Left ventricle myocardium inferior (tissue), 1 donor: ENCODE measurements around the gene CLEC19A. TPM values are rescaled to one million over a fixed set of nuclear protein-coding genes. Genes with fewer than 3 reads are reported as not detected.

Experiments used
- DNase-seq: peaks from one replicate; pipeline ENCODE4 v3.0.0-alpha.2; 2020
- H3K27ac ChIP-seq: fragments of 200-600 bp; replicated peaks from 2 replicates; pipeline ENCODE4 v1.8.0; 2021
- H3K27me3 ChIP-seq: fragments of 200-600 bp; 2 replicates; pipeline ENCODE4 v1.8.0; 2021; ENCODE audit warnings: low read depth
- H3K36me3 ChIP-seq: fragments of 200-600 bp; 2 replicates; pipeline ENCODE4 v1.8.0; 2021
- H3K4me1 ChIP-seq: fragments of 200-600 bp; 2 replicates; pipeline ENCODE4 v1.8.0; 2021
- H3K4me3 ChIP-seq: fragments of 200-600 bp; 2 replicates; pipeline ENCODE4 v1.8.0; 2021; ENCODE audit warnings: mild to moderate bottlenecking, moderate library complexity
- H3K9me3 ChIP-seq: fragments of 200-600 bp; replicated peaks from 2 replicates; pipeline ENCODE4 v1.8.0; 2021
- CTCF ChIP-seq: fragments of 200-600 bp; IDR thresholded peaks from 2 replicates; pipeline ENCODE4 v1.8.0; 2021; ENCODE audit warnings: antibody characterized with exemption, mild to moderate bottlenecking, borderline replicate concordance
- intact Hi-C: fragments of 100-400 bp; cut with micrococcal nuclease; formaldehyde crosslinking; loops from one replicate; pipeline ENCODE4 v1.11.0; 2022
- total RNA-seq: library from RNA; stranded (reverse); fragmentation: NEBNext Ultra II Directional; extraction: Animal tissue kit (Norgen Biotek cat#: 25700); gene quantifications from one replicate; pipeline ENCODE4 v1.2.1, GENCODE V29; 2021
- donor health status: DM: no; HTN: yes; CAD: no; lungs with severe emphysema.

The CLEC19A gene
- total RNA-seq, 1 donor from 2014 or later, result not detected

DNA sequence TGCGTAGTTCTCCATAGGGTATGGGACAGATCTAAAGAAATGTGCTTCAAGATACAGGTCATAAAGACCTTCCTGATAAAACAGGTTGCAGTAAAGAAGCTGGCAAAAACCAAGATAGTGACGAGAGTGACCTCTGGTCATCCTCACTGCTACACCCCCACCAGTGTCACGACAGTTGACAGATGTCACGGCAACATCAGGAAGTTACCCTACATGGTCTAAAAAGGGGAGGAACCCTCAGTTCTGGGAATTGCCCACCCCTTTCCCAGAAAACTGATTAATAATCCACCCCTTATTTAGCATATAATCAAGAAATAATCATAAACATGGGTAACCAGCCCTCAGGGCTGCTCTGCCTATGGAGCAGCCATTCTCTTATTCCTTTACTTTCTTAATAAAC, 46.3 kb downstream of the CLEC19A start:
- H3K4me3 ChIP-seq, result no peak overlapping the region
- H3K36me3 ChIP-seq, result no peaks in the 10 kb centered on the region
- peaks cover 20% of the 10 kb centered on the region for H3K9me3 ChIP-seq
- DNase-seq, result no peak
- no peak for TF ChIP-seq CTCF
- no peaks in the 10 kb centered on the region for H3K4me1 ChIP-seq
- H3K27me3 ChIP-seq, result peaks cover 21% of the 10 kb centered on the region
- intact Hi-C loops, result no loop called here
- H3K27ac ChIP-seq, result no peak overlapping the region

DNA sequence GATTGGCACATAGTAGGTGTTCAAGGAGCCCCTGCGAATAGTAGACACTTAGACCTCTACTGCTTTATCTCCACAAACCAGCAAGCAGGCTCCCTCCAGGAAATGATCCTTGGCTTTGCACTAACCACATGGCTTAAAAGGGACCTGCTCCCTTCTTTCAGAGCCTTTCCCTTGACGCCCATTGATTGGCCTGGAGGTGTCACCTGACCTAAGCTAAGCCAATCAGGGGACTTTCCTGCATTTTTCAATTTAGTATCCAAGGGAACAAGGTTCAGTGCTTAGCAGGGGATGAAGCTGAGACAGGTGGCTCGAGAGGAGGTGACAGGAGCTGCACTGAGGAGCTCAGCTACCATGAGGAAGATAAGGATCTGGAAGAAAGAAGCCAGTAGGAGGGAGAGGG, 52.8 kb downstream of the CLEC19A start:
- no peaks in the 10 kb centered on the region for H3K4me1 ChIP-seq
- TF ChIP-seq CTCF, result no peak
- DNase-seq, result no peak
- H3K4me3 ChIP-seq, result no peak overlapping the region
- H3K27me3 ChIP-seq, result peaks cover 35% of the 10 kb centered on the region
- H3K27ac ChIP-seq, result no peak overlapping the region
- intact Hi-C loops, result no loop called here
- H3K9me3 ChIP-seq, result peaks cover 9% of the 10 kb centered on the region
- H3K36me3 ChIP-seq, result no peaks in the 10 kb centered on the region

DNA sequence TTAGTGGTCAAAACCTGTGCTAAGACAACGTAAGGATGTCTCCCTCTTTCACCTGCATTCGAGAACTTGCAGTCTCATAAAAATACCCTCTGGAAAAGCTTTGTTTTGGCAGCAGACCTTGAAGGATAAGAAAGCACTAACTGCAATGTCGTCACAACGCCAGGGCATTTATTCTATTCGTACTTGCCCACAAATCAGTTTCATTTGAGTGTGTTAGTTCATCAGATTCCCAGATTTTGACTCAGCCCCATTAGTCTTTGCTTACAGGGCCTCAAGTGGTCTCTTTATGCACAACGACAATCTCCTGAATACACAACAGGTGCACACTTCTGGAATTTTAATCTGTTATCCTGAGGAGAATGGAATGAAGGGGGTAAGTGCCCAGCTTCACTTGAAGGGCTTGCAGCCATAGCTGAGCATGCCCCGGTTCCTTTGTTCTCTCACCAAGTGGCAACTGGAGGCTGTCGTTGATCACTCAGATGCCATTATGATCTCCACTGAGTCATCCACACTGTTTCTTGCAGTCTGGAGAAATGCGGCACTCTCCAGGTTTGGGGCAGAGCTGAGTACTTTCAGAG, 58.8 kb downstream of the CLEC19A start:
- no peak for DNase-seq
- peaks cover 5% of the 10 kb centered on the region for H3K9me3 ChIP-seq

GRCh38 chr16:19344980-19345379, 59.4 kb downstream of the CLEC19A start:
- no peak for TF ChIP-seq CTCF
- DNase-seq, result no peak
- Histone ChIP-seq H3K27me3 (peaks cover 60% of the 10 kb centered on the region), H3K4me1 (no peaks in the 10 kb centered on the region), H3K36me3 (no peaks in the 10 kb centered on the region), H3K27ac (no peak overlapping the region), H3K4me3 (no peak overlapping the region), H3K9me3 (peaks cover 5% of the 10 kb centered on the region)
- intact Hi-C loops, result no loop called here

More for the DNA sequence above, 58.8 kb downstream of the CLEC19A start:
- intact Hi-C loops, result no loop called here
- no peak for TF ChIP-seq CTCF
- H3K27me3 ChIP-seq, result peaks cover 54% of the 10 kb centered on the region
- no peaks in the 10 kb centered on the region for H3K36me3 ChIP-seq
- no peak overlapping the region for H3K4me3 ChIP-seq
- no peak overlapping the region for H3K27ac ChIP-seq
- H3K4me1 ChIP-seq, result no peaks in the 10 kb centered on the region

DNA sequence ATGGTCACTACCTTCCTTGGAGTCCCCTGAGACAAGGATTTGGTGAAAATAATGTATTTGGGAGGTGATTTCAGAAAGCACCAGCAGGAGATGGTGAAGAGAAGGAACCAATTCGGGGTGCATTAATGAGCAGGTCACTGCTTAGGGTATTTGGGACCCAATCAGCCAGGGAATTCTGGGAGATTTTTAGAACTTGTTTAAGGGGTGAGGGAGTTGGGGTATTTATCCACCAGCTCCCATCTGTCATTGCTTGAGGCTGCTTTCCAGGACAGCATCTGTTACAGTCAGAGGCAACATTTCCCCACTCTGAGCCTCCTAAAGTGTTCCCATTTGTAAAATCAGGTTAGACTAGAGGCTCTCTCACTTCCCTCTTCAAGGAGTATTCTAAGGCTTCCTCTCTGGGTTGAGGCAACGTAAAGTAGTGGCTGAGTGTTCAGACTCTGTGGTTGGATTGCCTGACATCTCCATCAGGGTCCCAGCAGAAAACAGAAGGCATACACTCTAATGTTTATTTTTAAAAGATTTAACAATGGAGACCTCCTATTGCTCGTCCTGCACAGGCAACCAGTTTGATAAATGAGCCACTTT, 60.9 kb downstream of the CLEC19A start:
- intact Hi-C loops, result no loop called here
- H3K36me3 ChIP-seq, result no peaks in the 10 kb centered on the region
- H3K4me3 ChIP-seq, result no peak overlapping the region
- peaks cover 5% of the 10 kb centered on the region for H3K9me3 ChIP-seq
- peaks cover 63% of the 10 kb centered on the region for H3K27me3 ChIP-seq
- DNase-seq, result no peak
- no peaks in the 10 kb centered on the region for H3K4me1 ChIP-seq
- H3K27ac ChIP-seq, result no peak overlapping the region
- TF ChIP-seq CTCF, result no peak
